ENCODE results near the gene KIF2A. TPM values are rescaled to one million over a fixed set of nuclear protein-coding genes. Genes with fewer than 3 reads are reported as not detected.

The KIF2A gene
- polyA plus RNA-seq, 1 donor (not counting 4 experiments of a cell fraction or from before 2014, with no cell fraction given), result 34.8 TPM

GRCh38 chr5:62299101-62299500 is 6.9 kb upstream of the KIF2A start:
- FAIRE-seq (no peak), DNase-seq (ENCODE audit: low read depth, low spot score) (no peak)
- Histone ChIP-seq H4K20me1 (ENCODE audit: control insufficient read depth, extremely low read depth, insufficient read depth, low read length) (no peaks in the 10 kb centered on the region), H3K79me2 (ENCODE audit: control insufficient read depth, insufficient read depth, low read length) (no peaks in the 10 kb centered on the region), H3K4me1 (ENCODE audit: control insufficient read depth, extremely low read depth, insufficient read depth, low read length) (no peaks in the 10 kb centered on the region), H3K27me3 (ENCODE audit: control insufficient read depth, extremely low read depth, insufficient read depth, low read length) (no peaks in the 10 kb centered on the region), H2AFZ (ENCODE audit: control insufficient read depth, low read length) (no peak overlapping the region), H3K9me3 (ENCODE audit: control insufficient read depth, low read depth, low read length) (no peaks in the 10 kb centered on the region), H3K27ac (ENCODE audit: control insufficient read depth, insufficient read depth, low read length) (no peak overlapping the region), H3K9me1 (ENCODE audit: control insufficient read depth, extremely low read depth, insufficient read depth, low read length) (no peaks in the 10 kb centered on the region), H3K36me3 (ENCODE audit: control insufficient read depth in 2 of 2, extremely low read depth in 1 of 2, insufficient read depth in 2 of 2, low read length in 2 of 2) (no peaks in the 10 kb centered on the region), H3K9ac (ENCODE audit: control insufficient read depth, extremely low read depth, insufficient read depth, low read length) (no peak overlapping the region), H3K4me2 (ENCODE audit: control insufficient read depth, extremely low read depth, insufficient read depth, low read depth, low read length) (no peak overlapping the region), H3K4me3 (ENCODE audit: control insufficient read depth in 2 of 3, extremely low read depth in 1 of 3, insufficient read depth in 2 of 3, low read depth in 1 of 3, low read length in 3 of 3) (no peak overlapping the region)
- TF ChIP-seq EZH2 (IDR thresholded peaks at IDR 0.05; ENCODE audit: low read length) (no peak), CTCF (optimal IDR thresholded peaks at IDR 0.05 in 1 of 3, IDR thresholded peaks at IDR 0.05 in 1 of 3, conservative IDR thresholded peaks at IDR 0.05 in 1 of 3; ENCODE audit: extremely low read depth in 1 of 3, insufficient read depth in 2 of 3, low read length in 3 of 3) (no peak)
- dilution Hi-C loops (cut with MboI; ENCODE audit: extremely low pct_ligation_motif_present, low sequenced_read_pairs), result no loop called here

GRCh38 chr5:62299600-62299999 is 6.4 kb upstream of the KIF2A start:
- Histone ChIP-seq H4K20me1 (ENCODE audit: control insufficient read depth, extremely low read depth, insufficient read depth, low read length) (no peaks in the 10 kb centered on the region), H3K9me3 (ENCODE audit: control insufficient read depth, low read depth, low read length) (no peaks in the 10 kb centered on the region), H3K27me3 (ENCODE audit: control insufficient read depth, extremely low read depth, insufficient read depth, low read length) (no peaks in the 10 kb centered on the region), H3K4me1 (ENCODE audit: control insufficient read depth, extremely low read depth, insufficient read depth, low read length) (no peaks in the 10 kb centered on the region), H3K4me3 (ENCODE audit: control insufficient read depth in 2 of 3, extremely low read depth in 1 of 3, insufficient read depth in 2 of 3, low read depth in 1 of 3, low read length in 3 of 3) (no peak overlapping the region), H3K36me3 (ENCODE audit: control insufficient read depth in 2 of 2, extremely low read depth in 1 of 2, insufficient read depth in 2 of 2, low read length in 2 of 2) (no peaks in the 10 kb centered on the region), H3K9me1 (ENCODE audit: control insufficient read depth, extremely low read depth, insufficient read depth, low read length) (no peaks in the 10 kb centered on the region), H3K27ac (ENCODE audit: control insufficient read depth, insufficient read depth, low read length) (no peak overlapping the region), H3K4me2 (ENCODE audit: control insufficient read depth, extremely low read depth, insufficient read depth, low read depth, low read length) (no peak overlapping the region), H3K79me2 (ENCODE audit: control insufficient read depth, insufficient read depth, low read length) (no peaks in the 10 kb centered on the region), H2AFZ (ENCODE audit: control insufficient read depth, low read length) (no peak overlapping the region), H3K9ac (ENCODE audit: control insufficient read depth, extremely low read depth, insufficient read depth, low read length) (no peak overlapping the region)
- no peak for TF ChIP-seq EZH2 (IDR thresholded peaks at IDR 0.05; ENCODE audit: low read length)
- no peak for TF ChIP-seq CTCF (optimal IDR thresholded peaks at IDR 0.05 in 1 of 3, IDR thresholded peaks at IDR 0.05 in 1 of 3, conservative IDR thresholded peaks at IDR 0.05 in 1 of 3; ENCODE audit: extremely low read depth in 1 of 3, insufficient read depth in 2 of 3, low read length in 3 of 3)
- dilution Hi-C loops (cut with MboI; ENCODE audit: extremely low pct_ligation_motif_present, low sequenced_read_pairs), result no loop called here
- DNase-seq (ENCODE audit: low read depth, low spot score) (no peak), FAIRE-seq (no peak)
